HG03045 (cell line): ENCODE results near the gene AP3S2.
"Not testable (repeated sequence)": the region's sequence is repeated elsewhere in the genome, so short reads cannot be mapped to it uniquely, and the experiment has no call there.

Source experiments
- ATAC-seq: cut with Tn5 transposase; IDR thresholded peaks from one replicate; pipeline ENCODE4 v1.9.1; 2021; ENCODE audit warnings: mild to moderate bottlenecking, moderate library complexity; ENCODE audit not compliant: unreplicated experiment

Gene AP3S2

GRCh38 chr15:89869490-89869889, 24.3 kb downstream of the AP3S2 start:
- ATAC-seq, result not testable (repeated sequence)

- no peak for ATAC-seq
Observed at GRCh38 chr15:89864958-89865739, 28.6 kb downstream of the AP3S2 start.

- ATAC-seq, result no peak
Observed at GRCh38 chr15:89863918-89864317, 29.9 kb downstream of the AP3S2 start.

GRCh38 chr15:89860891-89861290, 32.9 kb downstream of the AP3S2 start:
- no peak for ATAC-seq

GRCh38 chr15:89860431-89860830, 33.4 kb downstream of the AP3S2 start:
- ATAC-seq, result no peak

- no peak for ATAC-seq
Observed at GRCh38 chr15:89858661-89859458, 34.9 kb downstream of the AP3S2 start.

GRCh38 chr15:89857673-89858072, 36.1 kb downstream of the AP3S2 start:
- ATAC-seq, result no peak

GRCh38 chr15:89855948-89856347, 37.8 kb downstream of the AP3S2 start:
- no peak for ATAC-seq

GRCh38 chr15:89854863-89855262, 38.9 kb downstream of the AP3S2 start:
- not testable (repeated sequence) for ATAC-seq

- no peak for ATAC-seq
Observed at GRCh38 chr15:89852342-89852995, 41.3 kb downstream of the AP3S2 start.

GRCh38 chr15:89851673-89852341, 42.0 kb downstream of the AP3S2 start:
- no peak for ATAC-seq

- ATAC-seq, result no peak
Observed at GRCh38 chr15:89848970-89849292, 44.9 kb downstream of the AP3S2 start.

GRCh38 chr15:89847101-89847500, 46.7 kb downstream of the AP3S2 start:
- no peak for ATAC-seq

- no peak for ATAC-seq
Observed at GRCh38 chr15:89845305-89845893, 48.4 kb downstream of the AP3S2 start.

GRCh38 chr15:89841962-89842361, 51.8 kb downstream of the AP3S2 start:
- no peak for ATAC-seq

GRCh38 chr15:89841306-89841705, 52.5 kb downstream of the AP3S2 start:
- no peak for ATAC-seq

- no peak for ATAC-seq
Observed at GRCh38 chr15:89839167-89839810, 54.5 kb downstream of the AP3S2 start.

GRCh38 chr15:89837830-89838178, 56.0 kb downstream of the AP3S2 start:
- ATAC-seq, result no peak

- ATAC-seq, result no peak
Observed at GRCh38 chr15:89837134-89837829, 56.5 kb downstream of the AP3S2 start.
